IMR-90 (cell line): Measurements from ENCODE around the gene PKD1L1.
A peak's percentile ranks its signal among the peaks of the same experiment; 100 is the strongest.

ENCODE experiments used
- BHLHE40 ChIP-seq: fragments of 150-350 bp; IDR thresholded peaks from 2 replicates; pipeline ENCODE4 v1.6.1; 2016; ENCODE audit warnings: mild to moderate bottlenecking, low read depth, low read length
- CTCF ChIP-seq: conservative IDR thresholded peaks from 2 replicates; pipeline ENCODE4 v1.5.1; 2012; ENCODE audit warnings: mild to moderate bottlenecking, low read depth, low read length, improper control_type of control experiment
- POLR2A ChIP-seq: IDR thresholded peaks from 2 replicates; pipeline ENCODE4 v1.6.1; 2012; ENCODE audit warnings: mild to moderate bottlenecking, low read depth, low read length
- USF2 ChIP-seq: fragments of 150-350 bp; IDR thresholded peaks from 2 replicates; pipeline ENCODE4 v1.6.1; 2017; ENCODE audit warnings: mild to moderate bottlenecking, antibody characterized with exemption, low read length, low read depth

GRCh38 chr7:47783456-47784223 is 164.6 kb downstream of the PKD1L1 start:
- TF ChIP-seq CTCF (no peak), POLR2A (peak; percentile 35; the same call in 1 of the 2 replicates), USF2 (no peak), BHLHE40 (peak; percentile 59)
